Skeletal muscle tissue (tissue), 4 donors: Measurements from ENCODE around the gene SERP2. TPM values are rescaled to one million over a fixed set of nuclear protein-coding genes. Genes with fewer than 3 reads are reported as not detected.

Experiments
- H3K27ac ChIP-seq: one replicate; pipeline ENCODE4 v1.7.0; 2013; ENCODE audit warnings: mild to moderate bottlenecking, low read depth, low read length, inconsistent platforms
- H3K27me3 ChIP-seq, 3 donors: one replicate each; pipeline ENCODE4 v1.7.0; 2013; ENCODE audit warnings: low read length in 3 of 3; ENCODE audit not compliant: control insufficient read depth in 3 of 3, insufficient read depth in 3 of 3
- H3K36me3 ChIP-seq, 3 donors: one replicate each; pipeline ENCODE4 v1.7.0; 2013; ENCODE audit warnings: low read length in 3 of 3; ENCODE audit not compliant: control insufficient read depth in 3 of 3, insufficient read depth in 3 of 3
- H3K4me1 ChIP-seq, 3 donors: one replicate each; pipeline ENCODE4 v1.7.0; 2013; ENCODE audit warnings: low read length in 3 of 3, mild to moderate bottlenecking in 3 of 3; ENCODE audit not compliant: control insufficient read depth in 3 of 3, insufficient read depth in 3 of 3
- H3K4me3 ChIP-seq, 3 donors: one replicate each; pipeline ENCODE4 v1.7.0; 2013; ENCODE audit warnings: low read length in 3 of 3
- H3K9ac ChIP-seq, 3 donors: one replicate each; pipeline ENCODE4 v1.7.0; 2013; ENCODE audit warnings: low read length in 3 of 3, mild to moderate bottlenecking in 3 of 3, moderate library complexity in 2 of 3, low read depth in 1 of 3
- H3K9me3 ChIP-seq, 3 donors: one replicate each; pipeline ENCODE4 v1.7.0; 2013; ENCODE audit warnings: low read length in 3 of 3; ENCODE audit not compliant: control insufficient read depth in 3 of 3
- total RNA-seq: library from RNA; depleted of rRNA; stranded (reverse); fragments of >200 nt; gene quantifications from one replicate; pipeline ENCODE4 v1.2.3, GENCODE V29; 2014
- donor health status: Osteomylitis.

Gene SERP2
- total RNA-seq, 1 donor from 2014 or later, result 5.7 TPM

- H3K9ac ChIP-seq, result no peak overlapping the region
- H3K27me3 ChIP-seq, result peaks cover 5 to 10% (median 8%) of the 10 kb centered on the region in 3 donors
- H3K9me3 ChIP-seq, result no peaks in the 10 kb centered on the region
- H3K36me3 ChIP-seq, result no peaks in the 10 kb centered on the region
- peaks cover 0 to 2% (median 2%) of the 10 kb centered on the region in 3 donors for H3K4me1 ChIP-seq
- no peak overlapping the region for H3K4me3 ChIP-seq
- H3K27ac ChIP-seq, result no peak overlapping the region
Measured at GRCh38 chr13:44368599-44369368, 4.8 kb upstream of the SERP2 start.

- Histone ChIP-seq H3K4me3 (no peak overlapping the region), H3K9me3 (no peaks in the 10 kb centered on the region), H3K36me3 (no peaks in the 10 kb centered on the region), H3K4me1 (peaks cover 0 to 3% (median 2%) of the 10 kb centered on the region in 3 donors), H3K9ac (no peak overlapping the region), H3K27me3 (peaks cover 5 to 11% (median 8%) of the 10 kb centered on the region in 3 donors), H3K27ac (no peak overlapping the region)
Measured at GRCh38 chr13:44371421-44371820, 2.2 kb upstream of the SERP2 start.

GRCh38 chr13:44373247-44373600 is 400 bp upstream of the SERP2 start:
- peak overlapping the region; percentile 60 to 73 (median 72) for H3K4me3 ChIP-seq
- H3K36me3 ChIP-seq, result no peaks in the 10 kb centered on the region
- H3K9me3 ChIP-seq, result no peaks in the 10 kb centered on the region
- peaks cover 5 to 11% (median 8%) of the 10 kb centered on the region in 3 donors for H3K27me3 ChIP-seq
- H3K4me1 ChIP-seq, result peaks cover 0 to 3% (median 2%) of the 10 kb centered on the region in 3 donors
- H3K9ac ChIP-seq, result peak overlapping the region; percentile 52 to 78 (median 72)
- no peak overlapping the region for H3K27ac ChIP-seq

GRCh38 chr13:44374348-44374712 is 706 bp downstream of the SERP2 start:
- no peak overlapping the region for H3K27ac ChIP-seq
- H3K4me3 ChIP-seq, result peak overlapping the region in 2 of 3 donors; percentile 15 to 60
- no peaks in the 10 kb centered on the region for H3K36me3 ChIP-seq
- H3K4me1 ChIP-seq, result peaks cover 0 to 3% (median 2%) of the 10 kb centered on the region in 3 donors
- H3K9ac ChIP-seq, result no peak overlapping the region
- no peaks in the 10 kb centered on the region for H3K9me3 ChIP-seq
- peaks cover 5 to 11% (median 8%) of the 10 kb centered on the region in 3 donors for H3K27me3 ChIP-seq

GRCh38 chr13:44378277-44378676 is 4.7 kb downstream of the SERP2 start:
- no peaks in the 10 kb centered on the region for H3K9me3 ChIP-seq
- H3K36me3 ChIP-seq, result peaks cover 0 to 2% (median 0%) of the 10 kb centered on the region in 3 donors

GRCh38 chr13:44379885-44380284 is 6.3 kb downstream of the SERP2 start:
- Histone ChIP-seq H3K9ac (no peak overlapping the region), H3K36me3 (peaks cover 0 to 2% (median 0%) of the 10 kb centered on the region in 3 donors), H3K4me3 (no peak overlapping the region), H3K9me3 (no peaks in the 10 kb centered on the region), H3K27me3 (no peaks in the 10 kb centered on the region), H3K4me1 (peaks cover 0 to 6% (median 5%) of the 10 kb centered on the region in 3 donors), H3K27ac (no peak overlapping the region)

More at GRCh38 chr13:44378277-44378676, 4.7 kb downstream of the SERP2 start:
- Histone ChIP-seq H3K9ac (no peak overlapping the region), H3K27ac (no peak overlapping the region), H3K27me3 (peaks cover 0 to 3% (median 0%) of the 10 kb centered on the region in 3 donors), H3K4me3 (no peak overlapping the region), H3K4me1 (peaks cover 0 to 3% (median 0%) of the 10 kb centered on the region in 3 donors)

GRCh38 chr13:44380404-44381165 is 7.0 kb downstream of the SERP2 start:
- H3K36me3 ChIP-seq, result peaks cover 0 to 2% (median under 1%) of the 10 kb centered on the region in 3 donors
- no peaks in the 10 kb centered on the region for H3K27me3 ChIP-seq
- no peaks in the 10 kb centered on the region for H3K9me3 ChIP-seq
- H3K4me3 ChIP-seq, result no peak overlapping the region
- H3K9ac ChIP-seq, result no peak overlapping the region
- peaks cover 0 to 6% (median 5%) of the 10 kb centered on the region in 3 donors for H3K4me1 ChIP-seq
- no peak overlapping the region for H3K27ac ChIP-seq

DNA sequence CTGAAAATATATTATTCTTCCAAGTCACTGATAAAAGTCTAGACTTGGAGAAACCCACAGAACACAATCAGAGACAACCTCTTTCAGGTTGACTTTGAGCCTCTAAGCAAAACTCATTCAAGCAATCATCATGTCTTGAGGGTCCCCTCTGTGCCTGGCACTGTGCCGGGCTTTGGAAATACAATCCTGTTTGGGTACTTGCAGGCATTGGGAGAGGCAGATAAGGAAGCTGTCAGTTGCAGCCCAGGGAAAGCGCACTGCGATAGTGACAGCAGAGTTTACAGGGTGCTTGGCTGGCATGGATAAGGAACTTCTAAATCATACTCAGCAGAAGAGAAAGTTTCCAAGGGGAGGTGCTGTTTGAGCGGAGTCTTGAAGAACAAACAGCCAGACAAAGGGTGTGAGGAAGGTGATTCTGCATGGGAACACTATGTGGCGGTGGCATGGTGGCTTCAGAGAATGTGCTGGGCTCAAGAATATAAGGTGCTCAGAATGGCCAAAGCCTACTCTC is 9.1 kb downstream of the SERP2 start:
- H3K4me3 ChIP-seq, result no peak overlapping the region
- H3K4me1 ChIP-seq, result peaks cover 0 to 6% (median 5%) of the 10 kb centered on the region in 3 donors
- H3K27ac ChIP-seq, result no peak overlapping the region
- H3K36me3 ChIP-seq, result peaks cover 0 to 3% (median 2%) of the 10 kb centered on the region in 3 donors
- no peaks in the 10 kb centered on the region for H3K27me3 ChIP-seq
- H3K9me3 ChIP-seq, result no peaks in the 10 kb centered on the region
- no peak overlapping the region for H3K9ac ChIP-seq

DNA sequence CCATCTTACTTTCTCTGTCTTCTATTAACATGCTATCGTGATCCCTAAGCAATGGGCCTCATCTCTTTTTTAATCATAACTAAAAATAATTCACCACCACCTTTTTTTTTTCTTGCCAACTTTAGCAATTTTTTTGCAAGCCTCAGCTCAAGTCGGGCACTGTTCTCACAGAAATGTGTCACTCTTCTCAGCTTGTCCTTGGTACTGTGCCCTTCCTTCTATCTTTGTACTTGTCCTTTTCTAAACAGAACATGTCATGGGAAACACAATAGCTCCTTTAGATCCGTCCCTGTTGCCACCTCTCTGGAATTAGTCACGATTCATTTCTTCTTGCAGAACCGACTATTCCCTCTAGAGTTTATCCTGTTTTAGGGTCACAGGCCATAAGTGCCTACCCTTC is 10.3 kb downstream of the SERP2 start:
- H3K27ac ChIP-seq, result no peak overlapping the region
- no peaks in the 10 kb centered on the region for H3K27me3 ChIP-seq
- H3K4me1 ChIP-seq, result peaks cover 0 to 6% (median 5%) of the 10 kb centered on the region in 3 donors
- H3K9me3 ChIP-seq, result no peaks in the 10 kb centered on the region
- peaks cover 0 to 3% (median 2%) of the 10 kb centered on the region in 3 donors for H3K36me3 ChIP-seq
- H3K4me3 ChIP-seq, result no peak overlapping the region
- no peak overlapping the region for H3K9ac ChIP-seq
